Islet precursor cell (in vitro differentiated cells): ENCODE results near the gene PDE8A.
"Not testable (repeated sequence)": the region's sequence is repeated elsewhere in the genome, so short reads cannot be mapped to it uniquely, and the experiment has no call there.

ENCODE experiments used
- DNase-seq: peaks from one replicate; pipeline ENCODE4 v3.0.0-alpha.2; 2018

The PDE8A gene

GRCh38 chr15:85139391-85139790 lies 157.7 kb downstream of the PDE8A start:
- no peak for DNase-seq

DNA sequence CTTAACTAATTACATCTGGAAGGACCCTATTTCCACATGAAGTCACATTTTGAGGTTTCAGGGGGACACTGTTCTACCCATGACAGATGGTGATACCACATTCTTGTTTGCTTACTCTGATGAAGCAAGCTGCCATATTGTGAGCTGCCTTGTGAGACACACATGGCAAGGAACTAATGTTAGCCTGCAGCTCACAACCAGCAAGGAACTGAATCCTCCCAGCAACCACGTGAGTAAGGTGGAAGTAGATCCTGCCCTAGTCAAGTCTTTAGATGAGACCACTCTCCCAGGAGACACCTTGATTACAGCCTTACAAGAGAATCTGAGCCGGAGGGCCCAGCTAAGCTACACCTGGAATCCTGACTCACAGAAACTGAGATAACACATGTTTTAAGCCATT lies 160.1 kb downstream of the PDE8A start:
- DNase-seq = no peak

DNA sequence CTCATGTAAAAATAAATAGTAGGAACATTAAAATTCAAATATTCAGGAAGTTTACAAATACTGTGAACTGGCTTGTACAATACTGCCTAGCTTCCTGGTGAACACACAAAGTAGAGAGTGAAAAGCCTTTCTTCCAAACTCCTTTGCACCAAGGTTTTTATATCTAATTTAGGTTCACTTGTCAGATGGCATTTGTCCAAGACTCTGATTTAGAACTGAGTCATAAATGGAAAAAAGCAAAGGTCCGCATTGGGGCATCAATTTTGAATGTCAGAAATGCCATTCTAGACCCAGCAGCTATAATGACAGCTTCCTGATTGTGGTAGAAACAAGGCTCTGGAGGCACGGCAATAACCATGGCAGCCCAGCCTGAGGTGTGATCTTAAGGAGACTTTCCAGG lies 160.7 kb downstream of the PDE8A start:
- DNase-seq = no peak

GRCh38 chr15:85149465-85150129 lies 167.9 kb downstream of the PDE8A start:
- no peak for DNase-seq

- DNase-seq = no peak
Observed at GRCh38 chr15:85150130-85150480, 168.4 kb downstream of the PDE8A start.

DNA sequence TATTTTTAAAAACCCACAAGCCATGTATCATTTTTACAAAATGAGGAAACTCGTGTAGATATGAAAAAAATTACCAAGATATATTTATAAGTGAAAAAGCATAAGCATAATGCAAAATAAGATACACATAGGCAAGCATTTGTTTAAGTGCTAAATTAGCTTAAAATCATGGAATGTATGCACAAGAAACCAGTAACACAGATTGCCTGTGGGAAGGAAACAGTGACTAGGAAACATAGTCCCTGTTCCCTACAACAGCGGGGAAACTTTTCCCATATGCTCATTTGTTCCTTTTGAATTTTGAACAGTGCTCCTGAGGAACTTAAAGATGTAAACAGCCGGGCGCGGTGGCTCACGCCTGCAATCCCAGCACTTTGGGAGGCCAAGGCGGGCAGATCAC lies 169.5 kb downstream of the PDE8A start:
- DNase-seq = no peak

- no peak for DNase-seq
Observed at GRCh38 chr15:85151861-85152260, 170.2 kb downstream of the PDE8A start.

DNA sequence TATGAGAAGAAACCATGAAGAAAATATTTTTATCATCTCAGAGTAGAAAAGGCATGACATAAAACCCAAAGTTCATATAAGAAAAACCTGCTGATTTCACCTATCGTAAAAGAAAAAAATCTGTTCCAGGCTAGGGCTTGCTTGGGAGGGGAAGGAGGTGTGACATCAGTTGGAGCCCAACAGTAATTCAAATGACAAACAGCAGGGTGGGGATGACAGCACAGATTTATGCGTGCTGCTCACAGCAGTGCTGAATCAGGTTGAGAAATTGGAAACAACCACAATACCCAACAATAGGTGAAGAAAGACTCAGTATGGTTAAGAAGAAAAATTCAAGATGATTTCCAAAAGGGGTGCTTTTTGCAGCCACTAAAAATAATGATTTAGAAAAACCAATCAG lies 172.4 kb downstream of the PDE8A start:
- DNase-seq = no peak

DNA sequence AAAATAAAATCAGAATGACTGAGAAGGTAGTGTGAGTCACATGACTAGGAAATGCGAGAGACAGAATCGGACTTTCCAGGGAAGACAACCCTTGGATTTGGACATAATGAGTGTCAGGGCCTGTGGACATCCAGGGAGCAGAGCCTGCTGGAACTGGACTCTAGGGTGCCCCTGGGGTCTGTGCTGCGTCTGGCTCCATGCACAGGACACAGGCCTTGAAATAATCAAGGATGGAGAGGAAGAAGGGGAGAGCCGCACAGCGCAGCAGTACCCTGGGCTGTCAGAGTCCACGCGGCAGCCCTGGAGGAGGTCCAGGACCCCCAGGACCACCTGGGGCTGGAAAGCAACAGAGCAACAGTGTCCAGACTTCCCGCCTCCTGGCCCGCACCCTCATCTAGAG lies 173.7 kb downstream of the PDE8A start:
- no peak for DNase-seq

GRCh38 chr15:85155857-85156256 lies 174.2 kb downstream of the PDE8A start:
- no peak for DNase-seq

- no peak for DNase-seq
Observed at GRCh38 chr15:85157344-85157743, 175.7 kb downstream of the PDE8A start.

- no peak for DNase-seq
Observed at GRCh38 chr15:85162237-85162636, 180.6 kb downstream of the PDE8A start.

GRCh38 chr15:85164841-85165466 lies 183.3 kb downstream of the PDE8A start:
- DNase-seq = peak; percentile 84

- DNase-seq = no peak
Observed at GRCh38 chr15:85167568-85167967, 185.9 kb downstream of the PDE8A start.

GRCh38 chr15:85168642-85169173 lies 187.1 kb downstream of the PDE8A start:
- no peak for DNase-seq

DNA sequence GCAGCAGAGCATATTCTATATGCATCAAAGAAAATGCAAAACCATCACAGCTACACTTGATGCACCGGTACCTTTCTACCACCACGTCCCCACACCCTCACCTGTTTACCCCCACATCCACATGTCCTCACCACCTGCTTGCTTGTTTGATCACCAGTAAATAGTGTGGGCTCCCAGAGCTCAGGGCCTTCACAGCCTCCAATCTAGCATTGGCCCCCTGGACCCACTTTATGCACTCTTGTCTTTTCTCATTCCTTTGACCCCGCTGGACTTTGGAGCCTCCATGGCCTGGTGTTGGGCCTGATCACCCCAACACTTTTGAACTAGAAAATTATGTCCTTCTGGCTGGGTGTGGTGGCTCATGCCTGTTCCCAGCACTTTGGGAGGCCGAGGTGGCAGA lies 190.1 kb downstream of the PDE8A start:
- no peak for DNase-seq

DNA sequence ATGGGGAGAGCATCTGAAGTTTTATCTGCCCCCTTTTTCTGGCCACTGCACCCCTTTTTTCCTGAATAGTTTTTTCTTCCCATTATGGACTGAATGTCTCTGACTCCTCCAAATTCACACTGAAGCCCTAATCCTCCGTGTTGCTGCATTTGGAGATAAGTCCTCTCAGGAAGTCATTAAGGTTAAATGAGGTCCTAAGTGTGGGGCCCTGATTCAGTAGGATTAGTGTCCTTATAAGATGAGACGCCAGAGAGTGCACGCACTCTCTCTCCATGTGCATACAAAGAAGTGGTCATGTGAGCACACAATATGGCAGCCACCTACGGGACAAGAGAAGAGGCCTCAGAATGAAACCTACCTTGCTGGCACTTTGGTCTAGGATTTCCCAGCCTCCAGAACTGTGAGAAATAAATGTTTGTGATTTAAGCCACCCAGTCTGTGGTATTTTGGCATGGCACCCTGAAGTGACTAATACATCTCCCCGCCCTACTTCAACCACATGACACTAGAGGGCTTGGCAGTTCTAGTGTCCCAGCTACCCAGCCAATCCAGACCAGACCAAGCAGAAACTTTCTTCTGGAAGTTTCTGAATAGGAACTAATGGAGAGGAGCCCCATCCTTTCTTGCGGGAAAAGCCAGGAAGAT lies 191.3 kb downstream of the PDE8A start:
- no peak for DNase-seq

DNA sequence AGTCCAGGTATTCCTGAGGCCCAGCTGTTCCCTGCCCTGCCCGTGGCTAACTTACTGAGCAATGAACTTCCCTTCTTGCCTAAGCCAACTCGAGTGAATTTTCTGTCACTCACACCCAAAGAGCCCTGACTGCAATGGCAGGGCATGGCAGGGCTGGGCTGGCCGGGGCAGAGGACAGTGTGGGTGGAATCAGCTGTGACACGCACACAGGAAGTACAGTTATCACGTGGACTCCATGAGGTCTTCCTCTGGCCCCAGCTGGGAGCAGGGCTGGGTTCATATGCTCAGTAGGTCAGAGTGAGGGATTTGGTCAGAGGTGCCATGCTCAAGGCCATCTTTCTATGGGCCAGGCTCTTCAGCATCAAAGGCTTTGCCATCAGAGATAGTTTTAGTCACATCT lies 192.0 kb downstream of the PDE8A start:
- not testable (repeated sequence) for DNase-seq

- no peak for DNase-seq
Observed at GRCh38 chr15:85174521-85174920, 192.9 kb downstream of the PDE8A start.

DNA sequence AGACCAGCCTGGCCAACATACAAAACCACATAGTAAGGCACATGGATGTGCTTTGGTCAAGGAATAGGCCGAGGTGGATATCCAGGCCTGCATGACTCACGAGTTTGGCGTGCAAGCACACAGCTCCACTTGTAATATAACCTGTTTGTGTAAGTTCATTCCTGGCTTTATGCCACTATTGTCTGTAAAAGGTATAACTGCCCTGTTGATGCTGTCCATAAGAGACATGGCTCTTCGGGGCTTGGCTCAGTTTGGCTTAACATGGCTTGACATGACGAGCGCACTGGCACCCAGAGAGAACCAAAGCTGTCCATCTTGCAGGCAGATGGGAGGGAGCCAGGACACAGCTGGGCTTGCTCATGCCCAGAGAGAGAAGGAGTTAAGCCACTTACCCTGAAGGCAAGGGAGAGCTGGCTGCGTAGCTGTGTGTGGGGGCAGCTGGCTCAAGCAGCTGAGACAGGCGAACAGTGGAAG lies 195.4 kb downstream of the PDE8A start:
- peak; percentile 79 for DNase-seq

- DNase-seq = no peak
Observed at GRCh38 chr15:85178308-85178707, 196.7 kb downstream of the PDE8A start.

GRCh38 chr15:85179700-85180099 lies 198.0 kb downstream of the PDE8A start:
- no peak for DNase-seq

- DNase-seq = not testable (repeated sequence)
Observed at GRCh38 chr15:85185350-85185749, 203.7 kb downstream of the PDE8A start.

DNA sequence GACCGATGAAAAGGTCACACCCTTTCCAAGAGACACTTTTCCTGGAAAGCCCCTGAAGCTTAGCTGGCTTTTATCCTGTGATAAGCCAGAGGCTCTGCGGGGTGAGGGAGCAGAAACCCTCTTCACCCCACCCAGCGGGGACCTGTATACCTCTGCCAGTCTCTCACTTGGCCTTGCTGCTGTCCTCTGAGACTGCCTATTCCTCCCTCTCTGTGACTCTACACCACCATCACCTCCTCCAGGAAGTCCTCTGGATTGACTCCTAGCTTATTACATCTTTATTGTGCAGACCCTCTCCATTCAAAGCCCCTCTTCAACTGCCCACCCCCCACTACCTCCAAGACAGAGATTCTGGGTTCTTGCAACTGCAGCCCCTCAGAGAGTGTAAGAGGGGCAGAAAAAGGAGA lies 206.5 kb downstream of the PDE8A start:
- not testable (repeated sequence) for DNase-seq
